IMR-90 (cell line): ENCODE results near the gene TMPRSS5. TPM values are rescaled to one million over a fixed set of nuclear protein-coding genes. Genes with fewer than 3 reads are reported as not detected.

Experiments
- ATAC-seq: fragments of 200-7000 bp; cut with Tn5 transposase; 2 replicates; pipeline ENCODE4 v1.9.1; 2020; ENCODE audit warnings: low read depth, mild to moderate bottlenecking, moderate library complexity
- BruUV-seq: library from RNA; stranded (reverse); fragments of 400-500 nt; replicated peaks from 2 replicates; lab custom pipeline; 2021; lab: Mats Ljungman, UMichigan
- CTCF ChIA-PET: fragments of 300-600 bp; formaldehyde crosslinking; extraction: SDS; loops from one replicate; lab custom pipeline; 2021; ENCODE audit warnings: antibody characterized with exemption; lab: Yijun Ruan, JAX
- POLR2A ChIA-PET: fragments of 300-600 bp; sonication (Branson Sonifier 250); formaldehyde crosslinking; loops from one replicate; lab custom pipeline; 2022; ENCODE audit warnings: antibody characterized with exemption; ENCODE audit not compliant: unreplicated experiment; lab: Charles Lee
- DNase-seq: peaks from one replicate; pipeline ENCODE4 v3.0.0; 2013
- H2AFZ ChIP-seq: replicated peaks from 2 replicates; pipeline ENCODE3; 2013; ENCODE audit warnings: low read length, mild to moderate bottlenecking; ENCODE audit not compliant: poor library complexity
- H2AK5ac ChIP-seq: 2 replicates; pipeline ENCODE4 v1.6.1; 2013; ENCODE audit warnings: low read depth, low read length, inconsistent platforms
- H2AK9ac ChIP-seq: replicated peaks from 2 replicates; pipeline ENCODE3; 2013; ENCODE audit warnings: mild to moderate bottlenecking, low read depth, low read length, moderate library complexity; ENCODE audit not compliant: poor library complexity
- H2BK120ac ChIP-seq: 2 replicates; pipeline ENCODE4 v1.6.1; 2013; ENCODE audit warnings: low read depth, low read length, inconsistent platforms
- H2BK15ac ChIP-seq: 3 replicates; pipeline ENCODE4 v1.6.1; 2013; ENCODE audit warnings: low read depth, low read length, inconsistent platforms
- H2BK20ac ChIP-seq: 2 replicates; pipeline ENCODE4 v1.6.1; 2013; ENCODE audit warnings: low read depth, mild to moderate bottlenecking, inconsistent platforms, low read length, moderate library complexity
- H2BK5ac ChIP-seq: 2 replicates; pipeline ENCODE4 v1.6.1; 2013; ENCODE audit warnings: mild to moderate bottlenecking, low read depth, low read length, inconsistent platforms; ENCODE audit not compliant: poor library complexity, severe bottlenecking
- H3K14ac ChIP-seq: replicated peaks from 2 replicates; pipeline ENCODE4 v1.6.1; 2013; ENCODE audit warnings: low read depth, low read length, inconsistent platforms
- H3K18ac ChIP-seq: 2 replicates; pipeline ENCODE4 v1.6.1; 2013; ENCODE audit warnings: low read depth, low read length, control low read depth
- H3K23ac ChIP-seq: 2 replicates; pipeline ENCODE4 v1.6.1; 2013; ENCODE audit warnings: low read depth, low read length, inconsistent platforms
- H3K27ac ChIP-seq: 2 replicates; pipeline ENCODE4 v1.5.1; 2013; ENCODE audit warnings: mild to moderate bottlenecking, control low read depth, low read length; ENCODE audit not compliant: insufficient read depth
- H3K27me3 ChIP-seq: 2 replicates; pipeline ENCODE4 v1.6.1; 2013; ENCODE audit warnings: low read length; ENCODE audit not compliant: control insufficient read depth, insufficient read depth
- H3K36me3 ChIP-seq: 2 replicates; pipeline ENCODE4 v1.6.1; 2013; ENCODE audit warnings: low read length, mixed read lengths; ENCODE audit not compliant: control insufficient read depth, insufficient read depth
- H3K4ac ChIP-seq: 2 replicates; pipeline ENCODE4 v1.6.1; 2013; ENCODE audit warnings: low read depth, low read length, inconsistent platforms
- H3K4me1 ChIP-seq: 2 replicates; pipeline ENCODE4 v1.6.1; 2013; ENCODE audit warnings: low read length, mixed read lengths; ENCODE audit not compliant: control insufficient read depth, insufficient read depth
- H3K4me2 ChIP-seq: 2 replicates; pipeline ENCODE4 v1.6.1; 2013; ENCODE audit warnings: low read depth, mild to moderate bottlenecking, control low read depth, low read length, moderate library complexity
- H3K4me3 ChIP-seq: 2 replicates; pipeline ENCODE4 v1.5.1; 2013; ENCODE audit warnings: low read depth, mild to moderate bottlenecking, control low read depth, low read length, moderate library complexity; ENCODE audit not compliant: insufficient read depth
- H3K56ac ChIP-seq: 2 replicates; pipeline ENCODE4 v1.6.1; 2013; ENCODE audit warnings: low read length, inconsistent platforms; ENCODE audit not compliant: insufficient read depth; ENCODE audit errors: extremely low read depth
- H3K79me1 ChIP-seq, 2 experiments: 2 replicates each; pipeline ENCODE4 v1.6.1; 2013; ENCODE audit warnings: low read length in 2 of 2, inconsistent platforms in 1 of 2, low read depth in 1 of 2
- H3K9ac ChIP-seq: 2 replicates; pipeline ENCODE4 v1.6.1; 2013; ENCODE audit warnings: low read depth, low read length, control low read depth
- H3K9me1 ChIP-seq: 2 replicates; pipeline ENCODE4 v1.6.1; 2013; ENCODE audit warnings: low read length, inconsistent platforms; ENCODE audit not compliant: insufficient read depth
- H3K9me3 ChIP-seq: 2 replicates; pipeline ENCODE4 v1.6.1; 2013; ENCODE audit warnings: low read length; ENCODE audit not compliant: control insufficient read depth, insufficient read depth
- H4K20me1 ChIP-seq: 2 replicates; pipeline ENCODE4 v1.6.1; 2013; ENCODE audit warnings: low read length, inconsistent platforms; ENCODE audit not compliant: insufficient read depth
- H4K5ac ChIP-seq: 2 replicates; pipeline ENCODE4 v1.6.1; 2013; ENCODE audit warnings: mild to moderate bottlenecking, low read depth, low read length, control low read depth
- H4K8ac ChIP-seq, 2 experiments: 2 replicates each; pipeline ENCODE4 v1.6.1; 2013; ENCODE audit warnings: low read depth in 2 of 2, low read length in 2 of 2, control low read depth in 1 of 2, inconsistent platforms in 1 of 2
- H4K91ac ChIP-seq: 2 replicates; pipeline ENCODE4 v1.6.1; 2013; ENCODE audit warnings: low read depth, low read length, inconsistent platforms; ENCODE audit not compliant: insufficient read depth
- CEBPB ChIP-seq: IDR thresholded peaks from 2 replicates; pipeline ENCODE4 v1.6.1; 2012; ENCODE audit warnings: low read depth, low read length, improper control_type of control experiment
- CHD1 ChIP-seq: IDR thresholded peaks from 2 replicates; pipeline ENCODE4 v1.6.1; 2012; ENCODE audit warnings: low read depth, low read length, improper control_type of control experiment
- MAFK ChIP-seq: IDR thresholded peaks from 2 replicates; pipeline ENCODE4 v1.6.1; 2012; ENCODE audit warnings: low read depth, low read length, improper control_type of control experiment
- RFX5 ChIP-seq: IDR thresholded peaks from 2 replicates; pipeline ENCODE4 v1.8.0; 2012; ENCODE audit warnings: low read depth, mild to moderate bottlenecking, low read length, moderate library complexity
- SMC3 ChIP-seq: fragments of 150-350 bp; IDR thresholded peaks from 2 replicates; pipeline ENCODE4 v1.6.1; 2016; ENCODE audit warnings: low read depth, mild to moderate bottlenecking, antibody characterized with exemption, low read length, moderate library complexity
- WGBS, 2 experiments: methylation state at CpG; one replicate each; pipeline versions ENCODE4 v1.1.5 to v1.1.7; 2013; ENCODE audit warnings: missing lambda C conversion rate in 2 of 2; ENCODE audit not compliant: insufficient read length in 1 of 2; ENCODE audit errors: extremely low coverage in 2 of 2; 5-methylcytosine and 5-hydroxymethylcytosine counted together
- dilution Hi-C: fragments of 300-500 bp; cut with HindIII; formaldehyde crosslinking; loops from one replicate; pipeline ENCODE4 v1.14.3; 2018; ENCODE audit warnings: low sequenced_read_pairs; ENCODE audit not compliant: unreplicated experiment
- in situ Hi-C: fragments of 300-500 bp; cut with MboI; formaldehyde crosslinking; loops from 3 replicates; pipeline ENCODE4 v1.14.3; 2019; ENCODE audit warnings: low sequenced_read_pairs, inconsistent platforms, mixed read lengths
- intact Hi-C: fragments of 100-400 bp; cut with micrococcal nuclease; formaldehyde crosslinking; loops from 2 replicates; pipeline ENCODE4 v1.10.0; 2022
- microRNA-seq, 2 experiments: library from miRNA; stranded (forward) in 1 of 2; unstranded in 1 of 2; fragments of 10-50 nt in 1 of 2; fragments of <30 nt in 1 of 2; gene quantifications in 1 of 2; microRNA quantifications in 1 of 2; one replicate each; pipeline versions ENCODE3 to v1.1.0; 2013 to 2020; ENCODE audit not compliant: insufficient read depth in 1 of 2, insufficient read length in 1 of 2, unreplicated experiment in 1 of 2
- polyA plus RNA-seq, 3 experiments: library from polyadenylated mRNA; depleted of rRNA; stranded (reverse); fragments of >200 nt; gene quantifications; 2 replicates each; pipeline ENCODE4 v1.2.3, GENCODE V29; 2012; ENCODE audit warnings: low replicate concordance in 1 of 3
- small RNA-seq, 5 experiments: library from RNA; depleted of rRNA; stranded (forward); fragments of <200 nt; gene quantifications; one replicate each; pipeline ENCODE3, GENCODE V24; 2012
- total RNA-seq: library from RNA; depleted of rRNA; stranded (reverse); fragments of >200 nt; gene quantifications from 2 replicates; pipeline ENCODE4 v1.2.3, GENCODE V29; 2012; rRNA removed

The TMPRSS5 gene
- total and polyA plus RNA-seq, 2 of the 4 experiments (the other 2 are of a cell fraction), result under 0.01 to 0.24 TPM

- ChIA-PET CTCF (no interaction called here), POLR2A (no interaction called here)
- ATAC-seq, result no peak
- no peak overlapping the region for H3K56ac ChIP-seq
- H3K27me3 ChIP-seq, result no peaks in the 10 kb centered on the region; the same call in 1 of the 2 replicates
- H2AFZ ChIP-seq, result no peak overlapping the region
- no peak overlapping the region for H3K4me2 ChIP-seq
- no peaks in the 10 kb centered on the region for H3K4me1 ChIP-seq
- H3K79me1 ChIP-seq, result no peaks in the 10 kb centered on the region
- in situ Hi-C loops (no loop called here), dilution Hi-C loops (no loop called here), intact Hi-C loops (no loop called here)
- no peak overlapping the region for H4K8ac ChIP-seq
- DNase-seq, result no peak
- no peaks in the 10 kb centered on the region for H3K9me1 ChIP-seq
- H2BK20ac ChIP-seq, result no peak overlapping the region
- H4K91ac ChIP-seq, result no peak overlapping the region
- no peak overlapping the region for H4K5ac ChIP-seq
- BruUV-seq, result no TSS peak
- no peak overlapping the region for H2BK120ac ChIP-seq
- H3K27ac ChIP-seq, result no peak overlapping the region
- H3K36me3 ChIP-seq, result no peaks in the 10 kb centered on the region
- H3K23ac ChIP-seq, result no peak overlapping the region
- H3K4me3 ChIP-seq, result no peak overlapping the region
- no peak overlapping the region for H2BK15ac ChIP-seq
- no peak overlapping the region for H2BK5ac ChIP-seq
- no peak overlapping the region for H2AK9ac ChIP-seq
- no peak overlapping the region for H3K4ac ChIP-seq
- no peaks in the 10 kb centered on the region for H4K20me1 ChIP-seq
- no CpG with 5 or more reads among the region's 2 CpGs for WGBS, 2 experiments
- no peak overlapping the region for H3K18ac ChIP-seq
- H3K9ac ChIP-seq, result no peak overlapping the region
- no peaks in the 10 kb centered on the region for H3K9me3 ChIP-seq
- no peak overlapping the region for H3K14ac ChIP-seq
- no peak overlapping the region for H2AK5ac ChIP-seq
- no peak for TF ChIP-seq CEBPB
- TF ChIP-seq MAFK, result no peak
- no peak for TF ChIP-seq RFX5
- TF ChIP-seq CHD1, result no peak
- TF ChIP-seq SMC3, result no peak
These were observed 68.5 kb downstream of the TMPRSS5 start for GRCh38 chr11:113637636-113638035.

Small RNAs within 50 kb of the gene (microRNA-seq; reads per million reads assigned to microRNA genes)
- gene RPS29P19 (ENCODE audit: insufficient read depth, insufficient read length), result not detected

Small RNAs within 50 kb of the gene (small RNA-seq; reads per million reads assigned to genes)
- gene RPS29P19, result 0 reads per million in 5 experiments

Other genes with a start within 250 kb of the TMPRSS5 start
- not detected in 2 replicates for gene DRD2, start 230.9 kb downstream of the TMPRSS5 start, total RNA-seq
- not detected in 2 replicates for gene DRD2, start 230.9 kb downstream of the TMPRSS5 start, polyA plus RNA-seq (2012; rRNA removed)
- gene ZW10, start 67.4 kb upstream of the TMPRSS5 start, total RNA-seq, result 30.6 and 33.3 TPM in 2 replicates
- 8.0 and 10.3 TPM in 2 replicates for gene ZW10, start 67.4 kb upstream of the TMPRSS5 start, polyA plus RNA-seq (2012; rRNA removed)
- not detected in 2 replicates for gene CLDN25, start 73.5 kb upstream of the TMPRSS5 start, total RNA-seq
- not detected in 2 replicates for gene CLDN25, start 73.5 kb upstream of the TMPRSS5 start, polyA plus RNA-seq (2012; rRNA removed)
- 24.7 and 36.0 TPM in 2 replicates for gene USP28, start 169.3 kb upstream of the TMPRSS5 start, total RNA-seq
- gene USP28, start 169.3 kb upstream of the TMPRSS5 start, polyA plus RNA-seq (2012; rRNA removed), result 14.5 and 17.0 TPM in 2 replicates
- not detected in 2 replicates for gene HTR3B, start 198.5 kb upstream of the TMPRSS5 start, total RNA-seq
- not detected in 2 replicates for gene HTR3B, start 198.5 kb upstream of the TMPRSS5 start, polyA plus RNA-seq (2012; rRNA removed)